Thyroid gland (tissue), 4 donors: ENCODE measurements around the gene FKBP9.

Experiments
- CTCF ChIP-seq, 6 experiments: fragments of 200-600 bp in 3 of 6; fragments of 450-650 bp in 3 of 6; sonication (generic) in 3 of 6; IDR thresholded peaks; one replicate each; pipeline ENCODE4 v1.5.1; 2016 to 2019; ENCODE audit warnings: antibody characterized with exemption in 6 of 6, mild to moderate bottlenecking in 2 of 6, inconsistent platforms in 1 of 6, moderate library complexity in 1 of 6
- POLR2A ChIP-seq, 2 donors: fragments of 450-650 bp; IDR thresholded peaks; one replicate each; pipeline ENCODE4 v1.6.1; 2017; ENCODE audit warnings: antibody characterized with exemption in 2 of 2, mild to moderate bottlenecking in 2 of 2, moderate library complexity in 1 of 2

GRCh38 chr7:32941181-32941580, 16.1 kb upstream of the FKBP9 start:
- TF ChIP-seq CTCF (IDR thresholded peaks at IDR 0.05) (no peak), POLR2A (IDR thresholded peaks at IDR 0.05) (no peak)
